ENCODE measurements around the gene RAB1A. TPM values are rescaled to one million over a fixed set of nuclear protein-coding genes. Genes with fewer than 3 reads are reported as not detected.

Gene RAB1A
- total and polyA plus RNA-seq, 2 of the 13 experiments (the other 11 are each of a cell fraction or from before 2014, with no cell fraction given) = 206 to 226 TPM

GRCh38 chr2:65092791-65093190 is 37.1 kb downstream of the RAB1A start:
- H3K27me3 ChIP-seq (ENCODE audit: control insufficient read depth in 1 of 2, insufficient read depth in 2 of 2, low read length in 2 of 2) = no peaks in the 10 kb centered on the region
- H3K79me2 ChIP-seq (ENCODE audit: insufficient read depth, low read length) = peaks cover 58% of the 10 kb centered on the region
- BruUV-seq (replicated peaks) = no TSS peak
- H4K20me1 ChIP-seq (ENCODE audit: insufficient read depth, low read length) = peaks cover 22% of the 10 kb centered on the region
- TF ChIP-seq MEF2D (CRISPR knock-in tag; IDR thresholded peaks at IDR 0.05) (0 out of 2 replicates have a peak, but pooled peaks have one; percentile 20), ZNF878 (CRISPR knock-in tag; IDR thresholded peaks at IDR 0.05) (no peak), ZNF558 (CRISPR knock-in tag; IDR thresholded peaks at IDR 0.05; ENCODE audit: borderline replicate concordance) (no peak), RBM22 (optimal IDR thresholded peaks at IDR 0.05; ENCODE audit: low read length) (peak; percentile 59), ZNF441 (CRISPR knock-in tag; IDR thresholded peaks at IDR 0.05; ENCODE audit: borderline replicate concordance) (no peak), FOXO1 (CRISPR knock-in tag; IDR thresholded peaks at IDR 0.05) (no peak)
- no peak for FAIRE-seq
- H3K9ac ChIP-seq (ENCODE audit: insufficient read depth, low read depth, low read length) = no peak overlapping the region
- H3K4me2 ChIP-seq (ENCODE audit: low read depth, low read length) = no peak overlapping the region
- H3K27ac ChIP-seq (ENCODE audit: extremely low read length, insufficient read depth, low read length) = no peak overlapping the region
- no peak overlapping the region for H3K4me3 ChIP-seq (replicated peaks in 1 of 3; ENCODE audit: insufficient read depth in 1 of 3, low read depth in 2 of 3, low read length in 3 of 3)
- H3K9me3 ChIP-seq (ENCODE audit: low read length) = no peaks in the 10 kb centered on the region
- H3K4me1 ChIP-seq (ENCODE audit: insufficient read depth, low read length) = peaks cover 1% of the 10 kb centered on the region; the same call in 1 of the 2 replicates
- CTCF ChIA-PET (ENCODE audit: low intra/inter-chr PET ratio, low total read pairs) = no interaction called here
- H2AFZ ChIP-seq (ENCODE audit: low read length) = no peak overlapping the region
- WGBS (ENCODE audit: low lambda C conversion rate) = 97% methylated on average over 4 of the region's 4 CpGs
- POLR2A ChIA-PET = no interaction called here
- no peak for DNase-seq (ENCODE audit: low spot score)
- no peak for ATAC-seq
- intact Hi-C loops (cut with micrococcal nuclease; ENCODE audit: unreplicated experiment) = no loop called here
- H3K36me3 ChIP-seq (replicated peaks in 1 of 2; ENCODE audit: control insufficient read depth in 1 of 2, insufficient read depth in 2 of 2, low read length in 2 of 2) = peaks cover 39 to 86% of the 10 kb centered on the region in 2 experiments
- in situ Hi-C loops (cut with HindIII; ENCODE audit: extremely low pct_ligation_motif_present, low pct_unique_long_range_greater_than_20kb) = no loop called here

GRCh38 chr2:65085148-65085547 is 44.8 kb downstream of the RAB1A start:
- Histone ChIP-seq H3K36me3 (replicated peaks in 1 of 2; ENCODE audit: control insufficient read depth in 1 of 2, insufficient read depth in 2 of 2, low read length in 2 of 2) (peaks cover 30 to 77% of the 10 kb centered on the region in 2 experiments), H3K27me3 (ENCODE audit: control insufficient read depth in 1 of 2, insufficient read depth in 2 of 2, low read length in 2 of 2) (no peaks in the 10 kb centered on the region), H3K79me2 (ENCODE audit: insufficient read depth, low read length) (peaks cover 4% of the 10 kb centered on the region), H3K9ac (ENCODE audit: insufficient read depth, low read depth, low read length) (no peak overlapping the region), H3K4me1 (ENCODE audit: insufficient read depth, low read length) (peaks cover 10% of the 10 kb centered on the region; the same call in 1 of the 2 replicates), H3K9me3 (ENCODE audit: low read length) (no peaks in the 10 kb centered on the region), H3K4me2 (ENCODE audit: low read depth, low read length) (no peak overlapping the region), H3K27ac (ENCODE audit: extremely low read length, insufficient read depth, low read length) (no peak overlapping the region), H4K20me1 (ENCODE audit: insufficient read depth, low read length) (peaks cover 6% of the 10 kb centered on the region; the same call in 1 of the 2 replicates), H2AFZ (ENCODE audit: low read length) (no peak overlapping the region), H3K4me3 (replicated peaks in 1 of 3; ENCODE audit: insufficient read depth in 1 of 3, low read depth in 2 of 3, low read length in 3 of 3) (no peak overlapping the region)
- no peak for FAIRE-seq
- TF ChIP-seq CEBPB (IDR thresholded peaks at IDR 0.05; ENCODE audit: borderline replicate concordance, low read depth, low read length) (peak; percentile 73), CEBPG (CRISPR knock-in tag; IDR thresholded peaks at IDR 0.05) (0 out of 2 replicates have a peak, but pooled peaks have one; percentile 4), ARNT2 (CRISPR knock-in tag; IDR thresholded peaks at IDR 0.05; ENCODE audit: low read depth) (no peak)
- ChIA-PET CTCF (ENCODE audit: low intra/inter-chr PET ratio, low total read pairs) (no interaction called here), POLR2A (no interaction called here)
- no peak for ATAC-seq
- 98% methylated on average over 3 of the region's 3 CpGs for WGBS (ENCODE audit: low lambda C conversion rate)
- in situ Hi-C loops (cut with HindIII; ENCODE audit: extremely low pct_ligation_motif_present, low pct_unique_long_range_greater_than_20kb) = no loop called here
- intact Hi-C loops (cut with micrococcal nuclease; ENCODE audit: unreplicated experiment) = no loop called here
- BruUV-seq (replicated peaks) = no TSS peak
- no peak for DNase-seq (ENCODE audit: low spot score)
